Liver (tissue), 3 donors: ENCODE results near the gene REPS1.

Experiments
- CTCF ChIP-seq: fragments of 150-350 bp; IDR thresholded peaks from 2 replicates; pipeline ENCODE4 v1.5.1; 2017; ENCODE audit warnings: improper control_type of control experiment, low read depth, low read length; ENCODE audit not compliant: missing input control
- EGR1 ChIP-seq, 2 donors: IDR thresholded peaks; 2 replicates each; pipeline ENCODE4 v1.6.1; 2016 to 2018; ENCODE audit warnings: antibody characterized with exemption in 2 of 2, low read depth in 2 of 2
- MAX ChIP-seq: IDR thresholded peaks from 2 replicates; pipeline ENCODE4 v1.6.1; 2016; ENCODE audit warnings: antibody characterized with exemption
- NR2F2 ChIP-seq: IDR thresholded peaks from 2 replicates; pipeline ENCODE4 v1.6.1; 2016; ENCODE audit warnings: antibody characterized with exemption
- RAD21 ChIP-seq, 2 donors: IDR thresholded peaks; 2 replicates each; pipeline ENCODE4 v1.6.1; 2016; ENCODE audit warnings: antibody characterized with exemption in 2 of 2, mild to moderate bottlenecking in 2 of 2
- REST ChIP-seq: IDR thresholded peaks from 2 replicates; pipeline ENCODE4 v1.6.1; 2016; ENCODE audit warnings: antibody characterized with exemption, mild to moderate bottlenecking
- TAF1 ChIP-seq: conservative IDR thresholded peaks from 2 replicates; pipeline ENCODE4 v1.6.1; 2016; ENCODE audit warnings: antibody characterized with exemption, mild to moderate bottlenecking
- ZBTB33 ChIP-seq: IDR thresholded peaks from 2 replicates; pipeline ENCODE4 v1.6.1; 2016; ENCODE audit warnings: antibody characterized with exemption
- donor health status: healthy.
- donor health status: healthy.

GRCh38 chr6:138863321-138863720 is 124.7 kb downstream of the REPS1 start:
- TF ChIP-seq CTCF (no peak), RAD21 (IDR thresholded peaks at IDR 0.05) (no peak), TAF1 (no peak), REST (no peak), ZBTB33 (no peak), MAX (no peak), EGR1 (IDR thresholded peaks at IDR 0.05; ENCODE audit: low read depth in 2 of 2) (no peak), NR2F2 (no peak)
